Pancreas (tissue), 10 donors: ENCODE data around the gene KIF18A. TPM values are rescaled to one million over a fixed set of nuclear protein-coding genes. Genes with fewer than 3 reads are reported as not detected.

Experiments used
- ATAC-seq, 4 donors: fragments of 200-7000 bp; cut with Tn5 transposase; one replicate each; pipeline versions ENCODE4 v1.8.0 to v1.9.1; 2020; ENCODE audit warnings: mild to moderate bottlenecking in 4 of 4, moderate library complexity in 4 of 4
- DNase-seq, 6 donors: peaks; one replicate each; pipeline ENCODE4 v3.0.0-alpha.2; 2020
- FAIRE-seq: peaks from 2 replicates; lab custom pipeline; 2012; peaks lifted over from hg19 to GRCh38; lab: Jason Lieb, UNC
- H3K27ac ChIP-seq, 4 donors: fragments of 200-600 bp; sonication (generic); 1 replicate in 3 of 4; 2 replicates in 1 of 4; pipeline versions ENCODE4 v1.5.0 to v1.8.0; 2020
- H3K27me3 ChIP-seq, 4 donors: fragments of 200-600 bp; one replicate each; pipeline ENCODE4 v1.8.0; 2021
- H3K36me3 ChIP-seq, 3 donors: fragments of 200-600 bp; sonication (generic) in 1 of 3; one replicate each; pipeline versions ENCODE4 v1.5.0 to v1.8.0; 2020 to 2021
- H3K4me1 ChIP-seq, 3 donors: fragments of 200-600 bp; one replicate each; pipeline ENCODE4 v1.8.0; 2021
- H3K4me3 ChIP-seq, 4 donors: fragments of 200-600 bp; sonication (generic) in 2 of 4; one replicate each; pipeline versions ENCODE4 v1.5.0 to v1.8.0; 2020 to 2021
- H3K9me3 ChIP-seq, 4 donors: fragments of 200-600 bp; one replicate each; pipeline ENCODE4 v1.8.0; 2021
- WGBS, 2 donors: extraction: QIAGEN DNeasy Blood & Tissue Kit; methylation state at CpG; one replicate each; pipeline ENCODE4 v1.1.7; 2013; 5-methylcytosine and 5-hydroxymethylcytosine counted together
- intact Hi-C, 3 donors: fragments of 100-400 bp; cut with DNase I; formaldehyde crosslinking; loops; one replicate each; pipeline versions ENCODE4 v1.11.1 to v1.14.2; 2022
- polyA plus RNA-seq, 2 donors: library from polyadenylated mRNA; stranded (reverse); fragments of 200-250 nt; gene quantifications; one replicate each; pipeline ENCODE4 v1.2.3, GENCODE V29; 2013
- total RNA-seq, 6 donors: library from RNA; stranded (reverse); fragmentation: NEBNext Ultra II Directional in 4 of 6; extraction: Animal tissue kit (Norgen Biotek cat#: 25700) in 4 of 6; gene quantifications; one replicate each; pipeline versions ENCODE4 v1.2.1 to v1.2.4, GENCODE V29; 2021 to 2023
- TF ChIP-seq, protein P1 (sequence below), 4 donors: fragments of 200-600 bp; sonication (generic) in 3 of 4; IDR thresholded peaks; one replicate each; pipeline versions ENCODE4 v1.5.0 to v1.8.0; 2021; ENCODE audit warnings: antibody characterized with exemption in 4 of 4
- donor health status: healthy with polysubstance abuse.
- donor health status: DM: no; HTN: no; CAD: no; lungs with moderate emphysema.
- donor health status: DM: no; HTN: no; CAD: no.
- donor health status: control.
- donor health status: control.
- donor health status: Bipolar disorder and iron deficiency.
- donor health status: DM: yes; HTN: yes; CAD: no.
- donor health status: DM: no; HTN: no; CAD: no.
- donor health status: DM: no; HTN: no; CAD: no.
- donor health status: DM: yes; HTN: yes; CAD: no.

The KIF18A gene
- total and polyA plus RNA-seq, 8 donors: 0.04 to 1.1 (median 0.29) TPM; not detected in 1

DNA sequence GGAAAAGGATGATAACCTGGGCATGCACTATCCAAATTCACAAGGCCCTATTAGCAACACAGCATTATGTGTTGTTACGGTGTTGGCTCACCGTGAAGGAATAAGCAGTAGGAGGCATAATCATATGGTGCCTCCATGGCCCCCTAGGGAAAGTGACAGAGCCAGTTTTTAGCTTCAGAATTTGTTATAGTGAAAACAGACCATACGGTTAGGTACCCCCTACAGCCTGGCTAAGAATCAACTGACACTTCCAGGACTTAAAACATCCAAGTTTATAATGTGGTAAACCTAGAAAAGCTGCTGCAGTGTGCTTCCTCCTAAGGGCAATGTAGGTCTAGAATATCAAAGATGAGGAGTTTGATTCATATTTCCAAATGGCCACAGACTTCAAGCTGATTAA is 30.4 kb downstream of the KIF18A start:
- TF ChIP-seq, protein P1, sequence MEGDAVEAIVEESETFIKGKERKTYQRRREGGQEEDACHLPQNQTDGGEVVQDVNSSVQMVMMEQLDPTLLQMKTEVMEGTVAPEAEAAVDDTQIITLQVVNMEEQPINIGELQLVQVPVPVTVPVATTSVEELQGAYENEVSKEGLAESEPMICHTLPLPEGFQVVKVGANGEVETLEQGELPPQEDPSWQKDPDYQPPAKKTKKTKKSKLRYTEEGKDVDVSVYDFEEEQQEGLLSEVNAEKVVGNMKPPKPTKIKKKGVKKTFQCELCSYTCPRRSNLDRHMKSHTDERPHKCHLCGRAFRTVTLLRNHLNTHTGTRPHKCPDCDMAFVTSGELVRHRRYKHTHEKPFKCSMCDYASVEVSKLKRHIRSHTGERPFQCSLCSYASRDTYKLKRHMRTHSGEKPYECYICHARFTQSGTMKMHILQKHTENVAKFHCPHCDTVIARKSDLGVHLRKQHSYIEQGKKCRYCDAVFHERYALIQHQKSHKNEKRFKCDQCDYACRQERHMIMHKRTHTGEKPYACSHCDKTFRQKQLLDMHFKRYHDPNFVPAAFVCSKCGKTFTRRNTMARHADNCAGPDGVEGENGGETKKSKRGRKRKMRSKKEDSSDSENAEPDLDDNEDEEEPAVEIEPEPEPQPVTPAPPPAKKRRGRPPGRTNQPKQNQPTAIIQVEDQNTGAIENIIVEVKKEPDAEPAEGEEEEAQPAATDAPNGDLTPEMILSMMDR (IDR thresholded peaks at IDR 0.05): no peak
- WGBS, 2 donors: 95% methylated on average over 3 of the region's 3 CpGs

DNA sequence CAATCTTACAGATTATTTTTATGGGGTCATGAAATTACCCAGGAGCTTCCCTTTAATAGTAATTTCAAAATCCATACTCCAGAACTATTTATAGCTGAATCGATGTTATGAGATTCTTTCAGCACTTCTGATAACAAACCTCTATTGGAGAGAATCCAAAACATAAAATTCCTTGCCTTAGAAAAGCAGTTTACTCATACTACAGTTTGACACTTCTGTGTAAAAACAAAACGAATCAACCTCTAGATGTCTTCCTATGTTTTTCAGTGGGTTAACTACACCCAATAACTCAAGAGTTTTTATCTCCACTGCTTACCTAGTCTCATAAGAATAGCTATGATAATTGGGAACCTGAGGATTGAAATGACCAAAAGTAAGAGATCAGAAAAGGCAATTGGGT is 35.6 kb downstream of the KIF18A start:
- H3K4me3 ChIP-seq: no peak overlapping the region
- H3K9me3 ChIP-seq: no peaks in the 10 kb centered on the region
- ATAC-seq: no peak
- H3K27me3 ChIP-seq: no peaks in the 10 kb centered on the region
- 10 to 11% methylated on average over 2 of the region's 2 CpGs for WGBS, 2 donors
- peaks cover 0 to 6% (median 0%) of the 10 kb centered on the region in 3 donors for H3K4me1 ChIP-seq
- DNase-seq: no peak
- no peak overlapping the region for H3K27ac ChIP-seq
- intact Hi-C loops: no loop called here
- FAIRE-seq: no peak
- TF ChIP-seq, protein P1 (IDR thresholded peaks at IDR 0.05): no peak
- no peaks in the 10 kb centered on the region for H3K36me3 ChIP-seq

More for the DNA sequence above, 30.4 kb downstream of the KIF18A start:
- ATAC-seq (no peak), DNase-seq (no peak), FAIRE-seq (no peak)
- Histone ChIP-seq H3K27ac (no peak overlapping the region), H3K9me3 (no peaks in the 10 kb centered on the region), H3K27me3 (no peaks in the 10 kb centered on the region), H3K4me1 (no peaks in the 10 kb centered on the region), H3K4me3 (no peak overlapping the region), H3K36me3 (no peaks in the 10 kb centered on the region)
- intact Hi-C loops: no loop called here

DNA sequence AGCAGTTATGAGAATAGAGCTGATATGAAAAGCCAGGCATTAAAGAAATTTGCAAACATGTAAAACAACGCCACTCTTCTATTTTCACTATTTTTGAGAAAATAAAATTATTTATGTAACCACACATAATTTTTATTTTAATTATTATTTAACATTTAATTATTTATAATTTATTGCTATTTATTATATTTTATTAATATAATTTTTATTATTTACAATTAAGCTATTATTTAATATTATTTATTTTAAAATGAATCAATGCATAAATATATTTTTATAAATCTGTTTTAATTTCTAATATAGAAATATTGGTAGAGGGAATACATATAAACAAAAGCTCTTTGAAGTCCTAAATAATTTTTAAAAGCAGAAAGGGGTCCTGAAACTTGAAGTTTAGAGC is 36.7 kb downstream of the KIF18A start:
- H3K9me3 ChIP-seq: no peaks in the 10 kb centered on the region
- peaks cover 0 to 6% (median 0%) of the 10 kb centered on the region in 3 donors for H3K4me1 ChIP-seq
- H3K4me3 ChIP-seq: no peak overlapping the region
- no peaks in the 10 kb centered on the region for H3K27me3 ChIP-seq
- intact Hi-C loops: no loop called here
- ATAC-seq (no peak), FAIRE-seq (peak; percentile 82), DNase-seq (no peak)
- H3K27ac ChIP-seq: no peak overlapping the region
- WGBS, 2 donors: 97 to 99% methylated on average over 1 of the region's 1 CpG
- TF ChIP-seq, protein P1 (IDR thresholded peaks at IDR 0.05): no peak
- H3K36me3 ChIP-seq: no peaks in the 10 kb centered on the region

DNA sequence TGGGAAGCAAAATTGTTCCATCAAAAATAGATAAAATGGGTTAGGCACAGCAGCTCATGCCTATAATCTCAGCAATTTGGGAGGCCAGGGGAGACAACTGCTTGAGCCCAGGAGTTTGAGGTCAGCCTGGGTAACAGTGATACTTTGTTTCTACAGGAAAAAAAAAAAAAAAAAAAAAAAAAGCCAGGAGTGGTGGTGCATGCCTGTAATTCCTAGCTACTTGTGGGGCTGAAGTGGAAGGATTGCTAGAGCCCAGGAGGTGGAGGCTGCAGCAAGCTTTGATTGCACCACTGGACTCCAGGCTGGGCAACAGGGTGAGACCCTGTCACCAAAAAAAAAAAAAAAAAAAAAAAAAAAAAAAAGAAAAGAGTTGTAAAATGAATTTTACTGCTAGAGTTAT is 49.6 kb downstream of the KIF18A start:
- FAIRE-seq: no peak

DNA sequence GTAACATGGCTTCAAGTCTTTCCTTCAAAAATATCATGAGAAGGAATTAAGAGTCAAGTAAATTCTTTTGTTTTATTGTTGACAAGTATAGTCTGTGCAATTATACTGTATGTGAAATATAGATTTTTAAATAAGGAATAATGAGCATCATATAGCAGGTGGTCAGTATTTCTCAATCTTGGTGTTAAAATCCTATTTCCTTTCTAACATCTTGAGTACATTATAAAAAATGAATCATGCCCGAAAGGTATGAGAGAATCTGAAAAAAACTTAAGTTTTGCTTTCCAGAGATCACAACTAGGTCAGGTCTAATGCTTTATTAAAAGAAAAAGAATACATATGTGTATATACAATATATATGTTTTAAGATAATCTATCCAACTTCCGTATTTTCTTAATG is 53.1 kb downstream of the KIF18A start:
- no peaks in the 10 kb centered on the region for H3K9me3 ChIP-seq
- intact Hi-C loops: no loop called here
- H3K36me3 ChIP-seq: no peaks in the 10 kb centered on the region
- H3K4me1 ChIP-seq: no peaks in the 10 kb centered on the region
- H3K4me3 ChIP-seq: no peak overlapping the region
- no peaks in the 10 kb centered on the region for H3K27me3 ChIP-seq
- no peak overlapping the region for H3K27ac ChIP-seq
- 94 to 95% methylated on average over 2 of the region's 2 CpGs for WGBS, 2 donors
- FAIRE-seq: no peak
- no peak for ATAC-seq
- DNase-seq: no peak
- TF ChIP-seq, protein P1 (IDR thresholded peaks at IDR 0.05): no peak

More for the DNA sequence above, 49.6 kb downstream of the KIF18A start:
- Histone ChIP-seq H3K4me1 (no peaks in the 10 kb centered on the region), H3K9me3 (no peaks in the 10 kb centered on the region), H3K27me3 (no peaks in the 10 kb centered on the region), H3K36me3 (no peaks in the 10 kb centered on the region), H3K27ac (no peak overlapping the region), H3K4me3 (no peak overlapping the region)
- intact Hi-C loops: no loop called here
- DNase-seq (no peak), ATAC-seq (no peak)
- TF ChIP-seq, protein P1 (IDR thresholded peaks at IDR 0.05): no peak
